Liver (tissue), 9 donors: ENCODE measurements around the gene PTPN20. TPM values are rescaled to one million over a fixed set of nuclear protein-coding genes. Genes with fewer than 3 reads are reported as not detected.

ENCODE experiments used
- DNase-seq: peaks from one replicate; pipeline ENCODE4 v3.0.0-alpha.2; 2017; ENCODE audit warnings: low spot score
- H3K27ac ChIP-seq, 2 donors: one replicate each; pipeline ENCODE4 v1.7.0; 2013; ENCODE audit warnings: inconsistent platforms in 2 of 2, low read length in 2 of 2, control low read depth in 1 of 2, low read depth in 1 of 2, mild to moderate bottlenecking in 1 of 2
- H3K27me3 ChIP-seq, 4 donors: one replicate each; pipeline versions ENCODE4 v1.6.1 to v1.7.0; 2013; ENCODE audit warnings: low read length in 3 of 4, inconsistent platforms in 1 of 4, mild to moderate bottlenecking in 1 of 4, moderate library complexity in 1 of 4; ENCODE audit not compliant: control insufficient read depth in 4 of 4, insufficient read depth in 4 of 4
- H3K36me3 ChIP-seq, 4 donors: one replicate each; pipeline versions ENCODE4 v1.6.1 to v1.7.0; 2013; ENCODE audit warnings: low read length in 3 of 4, mild to moderate bottlenecking in 3 of 4, low read depth in 1 of 4, moderate library complexity in 1 of 4; ENCODE audit not compliant: control insufficient read depth in 4 of 4, insufficient read depth in 3 of 4
- H3K4me1 ChIP-seq, 4 donors: one replicate each; pipeline versions ENCODE4 v1.6.1 to v1.7.0; 2013; ENCODE audit warnings: low read length in 3 of 4, mild to moderate bottlenecking in 3 of 4, moderate library complexity in 1 of 4; ENCODE audit not compliant: control insufficient read depth in 4 of 4, insufficient read depth in 4 of 4
- H3K4me3 ChIP-seq, 3 donors: one replicate each; pipeline versions ENCODE4 v1.6.1 to v1.7.0; 2013; ENCODE audit warnings: low read length in 3 of 3, control low read depth in 1 of 3, low read depth in 1 of 3, mild to moderate bottlenecking in 1 of 3
- H3K9ac ChIP-seq, 2 donors: one replicate each; pipeline ENCODE4 v1.7.0; 2013; ENCODE audit warnings: low read length in 2 of 2, mild to moderate bottlenecking in 2 of 2, moderate library complexity in 2 of 2, control low read depth in 1 of 2, low read depth in 1 of 2
- H3K9me3 ChIP-seq, 4 donors: one replicate each; pipeline versions ENCODE4 v1.6.1 to v1.7.0; 2013; ENCODE audit warnings: low read length in 3 of 4; ENCODE audit not compliant: control insufficient read depth in 4 of 4
- EGR1 ChIP-seq, 2 donors: IDR thresholded peaks; 2 replicates each; pipeline ENCODE4 v1.6.1; 2016 to 2018; ENCODE audit warnings: antibody characterized with exemption in 2 of 2, low read depth in 2 of 2
- FOXA1 ChIP-seq: IDR thresholded peaks from 2 replicates; pipeline ENCODE4 v1.6.1; 2016; ENCODE audit warnings: antibody characterized with exemption
- FOXA2 ChIP-seq: IDR thresholded peaks from 2 replicates; pipeline ENCODE4 v1.6.1; 2016; ENCODE audit warnings: antibody characterized with exemption
- GABPA ChIP-seq, 2 donors: IDR thresholded peaks in 1 of 2; conservative IDR thresholded peaks in 1 of 2; 2 replicates each; pipeline ENCODE4 v1.6.1; 2016; ENCODE audit warnings: antibody characterized with exemption in 2 of 2, mild to moderate bottlenecking in 1 of 2, moderate library complexity in 1 of 2
- HNF4A ChIP-seq, 2 donors: conservative IDR thresholded peaks; 2 replicates each; pipeline ENCODE4 v1.6.1; 2016; ENCODE audit warnings: antibody characterized with exemption in 2 of 2, mild to moderate bottlenecking in 2 of 2
- HNF4G ChIP-seq: IDR thresholded peaks from 2 replicates; pipeline ENCODE4 v1.6.1; 2016; ENCODE audit warnings: antibody characterized with exemption
- JUND ChIP-seq, 2 donors: IDR thresholded peaks; 2 replicates each; pipeline ENCODE4 v1.6.1; 2016; ENCODE audit warnings: antibody characterized with exemption in 2 of 2
- NR2F2 ChIP-seq: IDR thresholded peaks from 2 replicates; pipeline ENCODE4 v1.6.1; 2016; ENCODE audit warnings: antibody characterized with exemption
- RAD21 ChIP-seq, 2 donors: IDR thresholded peaks; 2 replicates each; pipeline ENCODE4 v1.6.1; 2016; ENCODE audit warnings: antibody characterized with exemption in 2 of 2, mild to moderate bottlenecking in 2 of 2
- RXRA ChIP-seq, 2 donors: IDR thresholded peaks; 2 replicates each; pipeline ENCODE4 v1.6.1; 2017 to 2018; ENCODE audit warnings: antibody characterized with exemption in 2 of 2, mild to moderate bottlenecking in 1 of 2
- SP1 ChIP-seq: IDR thresholded peaks from 2 replicates; pipeline ENCODE4 v1.6.1; 2018; ENCODE audit warnings: antibody characterized with exemption, mild to moderate bottlenecking
- TAF1 ChIP-seq: conservative IDR thresholded peaks from 2 replicates; pipeline ENCODE4 v1.6.1; 2016; ENCODE audit warnings: antibody characterized with exemption, mild to moderate bottlenecking
- YY1 ChIP-seq: IDR thresholded peaks from 2 replicates; pipeline ENCODE4 v1.6.1; 2016; ENCODE audit warnings: antibody characterized with exemption, mild to moderate bottlenecking
- WGBS: extraction: QIAGEN DNeasy Blood & Tissue Kit; methylation state at CpG from one replicate; pipeline ENCODE4 v1.1.7; 2013; 5-methylcytosine and 5-hydroxymethylcytosine counted together
- polyA plus RNA-seq, 2 donors: library from polyadenylated mRNA; stranded (reverse) in 1 of 2; unstranded in 1 of 2; fragments of 200-250 nt in 1 of 2; fragments of >200 nt in 1 of 2; fragmentation: Nextera tagmentation in 1 of 2; extraction: Ambion mirVana in 1 of 2; gene quantifications; one replicate each; pipeline versions ENCODE4 v1.2.1 to v1.2.3, GENCODE V29; 2013 to 2015
- total RNA-seq, 2 donors: library from RNA; depleted of rRNA; stranded (reverse); fragments of >200 nt; gene quantifications; one replicate each; pipeline ENCODE4 v1.2.3, GENCODE V29; 2014
- TF ChIP-seq, protein P1 (sequence below): IDR thresholded peaks from 2 replicates; pipeline ENCODE4 v1.6.1; 2016; ENCODE audit warnings: antibody characterized with exemption
- TF ChIP-seq, protein P2 (sequence below): IDR thresholded peaks from 2 replicates; pipeline ENCODE4 v1.6.1; 2016; ENCODE audit warnings: antibody characterized with exemption, mild to moderate bottlenecking
- TF ChIP-seq, protein P3 (sequence below): IDR thresholded peaks from 2 replicates; pipeline ENCODE4 v1.6.1; 2016; ENCODE audit warnings: antibody characterized with exemption
- TF ChIP-seq, protein P4 (sequence below): IDR thresholded peaks from 2 replicates; pipeline ENCODE4 v1.6.1; 2016; ENCODE audit warnings: antibody characterized with exemption
- donor health status: healthy.
- donor health status: healthy.
- donor health status: healthy.
- donor health status: healthy.
- donor health status: healthy.

PTPN20 gene
- total and polyA plus RNA-seq, 4 donors, result 0.28 to 1.4 (median 0.80) TPM

DNA sequence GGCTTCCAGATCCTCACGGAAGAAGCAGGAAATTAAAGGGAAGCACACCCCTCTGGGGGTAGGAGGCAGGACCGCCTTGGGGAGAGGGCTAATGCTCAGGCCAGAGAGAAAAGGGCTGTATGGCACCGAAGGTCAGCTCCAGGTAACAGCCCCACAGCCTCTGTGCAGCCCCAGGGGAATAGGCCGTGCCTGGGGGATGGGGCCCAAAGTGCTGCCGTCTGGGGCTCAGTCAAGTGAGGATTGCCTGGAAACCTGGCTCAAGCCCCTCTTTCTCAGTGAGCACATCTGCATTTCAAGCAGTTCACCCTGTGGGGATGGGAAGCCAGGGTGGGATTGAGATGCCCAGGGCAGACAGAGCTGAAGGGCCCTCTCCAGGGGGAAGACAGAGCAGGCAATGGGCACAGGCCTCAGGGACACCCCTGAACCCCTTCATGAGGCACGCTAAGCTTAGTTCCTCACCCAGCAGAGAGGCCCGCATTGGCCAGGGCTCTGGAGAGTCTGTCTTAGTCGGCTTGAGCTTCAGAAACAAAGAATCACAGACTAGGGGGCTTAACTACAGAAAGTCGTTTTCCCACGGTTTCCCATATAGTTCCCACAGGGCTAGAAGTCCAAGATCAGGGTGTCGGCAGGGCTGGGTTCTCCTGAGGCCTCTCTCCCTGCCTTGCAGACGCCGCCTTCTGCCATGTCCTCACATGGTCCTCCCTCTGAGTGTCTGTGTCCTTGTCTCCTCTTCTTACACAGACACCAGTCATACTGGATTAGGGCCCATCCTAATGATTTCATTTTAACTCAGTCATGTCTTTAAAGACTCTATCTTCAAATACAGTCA, 118.2 kb downstream of the PTPN20 start:
- Histone ChIP-seq H3K27ac (no peak overlapping the region), H3K36me3 (no peaks in the 10 kb centered on the region), H3K4me1 (no peaks in the 10 kb centered on the region), H3K4me3 (no peak overlapping the region), H3K9me3 (no peaks in the 10 kb centered on the region), H3K27me3 (no peaks in the 10 kb centered on the region), H3K9ac (no peak overlapping the region)
- WGBS, result 93% methylated on average over 13 of the region's 13 CpGs
- DNase-seq, result no peak
- TF ChIP-seq EGR1 (IDR thresholded peaks at IDR 0.05; ENCODE audit: low read depth in 2 of 2), result no peak
- TF ChIP-seq JUND (IDR thresholded peaks at IDR 0.05), result no peak
- TF ChIP-seq, protein P1, sequence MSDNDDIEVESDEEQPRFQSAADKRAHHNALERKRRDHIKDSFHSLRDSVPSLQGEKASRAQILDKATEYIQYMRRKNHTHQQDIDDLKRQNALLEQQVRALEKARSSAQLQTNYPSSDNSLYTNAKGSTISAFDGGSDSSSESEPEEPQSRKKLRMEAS, result no peak
- no peak for TF ChIP-seq NR2F2
- no peak for TF ChIP-seq RXRA (IDR thresholded peaks at IDR 0.05)
- TF ChIP-seq, protein P2, sequence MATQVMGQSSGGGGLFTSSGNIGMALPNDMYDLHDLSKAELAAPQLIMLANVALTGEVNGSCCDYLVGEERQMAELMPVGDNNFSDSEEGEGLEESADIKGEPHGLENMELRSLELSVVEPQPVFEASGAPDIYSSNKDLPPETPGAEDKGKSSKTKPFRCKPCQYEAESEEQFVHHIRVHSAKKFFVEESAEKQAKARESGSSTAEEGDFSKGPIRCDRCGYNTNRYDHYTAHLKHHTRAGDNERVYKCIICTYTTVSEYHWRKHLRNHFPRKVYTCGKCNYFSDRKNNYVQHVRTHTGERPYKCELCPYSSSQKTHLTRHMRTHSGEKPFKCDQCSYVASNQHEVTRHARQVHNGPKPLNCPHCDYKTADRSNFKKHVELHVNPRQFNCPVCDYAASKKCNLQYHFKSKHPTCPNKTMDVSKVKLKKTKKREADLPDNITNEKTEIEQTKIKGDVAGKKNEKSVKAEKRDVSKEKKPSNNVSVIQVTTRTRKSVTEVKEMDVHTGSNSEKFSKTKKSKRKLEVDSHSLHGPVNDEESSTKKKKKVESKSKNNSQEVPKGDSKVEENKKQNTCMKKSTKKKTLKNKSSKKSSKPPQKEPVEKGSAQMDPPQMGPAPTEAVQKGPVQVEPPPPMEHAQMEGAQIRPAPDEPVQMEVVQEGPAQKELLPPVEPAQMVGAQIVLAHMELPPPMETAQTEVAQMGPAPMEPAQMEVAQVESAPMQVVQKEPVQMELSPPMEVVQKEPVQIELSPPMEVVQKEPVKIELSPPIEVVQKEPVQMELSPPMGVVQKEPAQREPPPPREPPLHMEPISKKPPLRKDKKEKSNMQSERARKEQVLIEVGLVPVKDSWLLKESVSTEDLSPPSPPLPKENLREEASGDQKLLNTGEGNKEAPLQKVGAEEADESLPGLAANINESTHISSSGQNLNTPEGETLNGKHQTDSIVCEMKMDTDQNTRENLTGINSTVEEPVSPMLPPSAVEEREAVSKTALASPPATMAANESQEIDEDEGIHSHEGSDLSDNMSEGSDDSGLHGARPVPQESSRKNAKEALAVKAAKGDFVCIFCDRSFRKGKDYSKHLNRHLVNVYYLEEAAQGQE, result no peak
- no peak for TF ChIP-seq GABPA (IDR thresholded peaks at IDR 0.05 in 1 of 2, conservative IDR thresholded peaks at IDR 0.05 in 1 of 2)
- TF ChIP-seq, protein P3, sequence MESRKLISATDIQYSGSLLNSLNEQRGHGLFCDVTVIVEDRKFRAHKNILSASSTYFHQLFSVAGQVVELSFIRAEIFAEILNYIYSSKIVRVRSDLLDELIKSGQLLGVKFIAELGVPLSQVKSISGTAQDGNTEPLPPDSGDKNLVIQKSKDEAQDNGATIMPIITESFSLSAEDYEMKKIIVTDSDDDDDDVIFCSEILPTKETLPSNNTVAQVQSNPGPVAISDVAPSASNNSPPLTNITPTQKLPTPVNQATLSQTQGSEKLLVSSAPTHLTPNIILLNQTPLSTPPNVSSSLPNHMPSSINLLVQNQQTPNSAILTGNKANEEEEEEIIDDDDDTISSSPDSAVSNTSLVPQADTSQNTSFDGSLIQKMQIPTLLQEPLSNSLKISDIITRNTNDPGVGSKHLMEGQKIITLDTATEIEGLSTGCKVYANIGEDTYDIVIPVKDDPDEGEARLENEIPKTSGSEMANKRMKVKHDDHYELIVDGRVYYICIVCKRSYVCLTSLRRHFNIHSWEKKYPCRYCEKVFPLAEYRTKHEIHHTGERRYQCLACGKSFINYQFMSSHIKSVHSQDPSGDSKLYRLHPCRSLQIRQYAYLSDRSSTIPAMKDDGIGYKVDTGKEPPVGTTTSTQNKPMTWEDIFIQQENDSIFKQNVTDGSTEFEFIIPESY, result no peak
- TF ChIP-seq YY1, result no peak
- no peak for TF ChIP-seq SP1

DNA sequence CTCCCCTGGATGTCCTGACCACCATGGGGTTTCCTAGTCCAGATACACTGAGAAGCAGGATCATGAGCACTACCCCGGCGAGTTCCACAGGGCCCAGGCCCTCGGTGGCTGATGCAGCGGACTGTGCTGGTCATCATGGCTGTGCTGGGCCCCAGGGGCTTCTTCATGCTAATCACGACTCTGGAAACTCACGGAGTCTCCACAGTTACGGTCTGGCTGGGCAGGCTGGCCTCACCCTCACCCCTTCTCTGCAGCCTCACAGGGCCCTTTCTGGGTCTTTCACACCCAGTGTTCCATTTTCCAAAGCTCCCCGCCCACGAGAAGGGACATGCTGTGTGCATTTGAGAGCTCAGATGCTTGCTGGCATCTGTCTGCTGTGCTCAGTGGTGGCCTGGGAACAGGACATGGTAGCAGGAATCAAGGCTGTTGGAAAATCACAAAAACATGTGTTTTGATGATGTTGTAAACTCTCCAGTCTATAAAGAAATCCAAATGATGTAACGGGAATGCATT, 119.0 kb downstream of the PTPN20 start:
- no peaks in the 10 kb centered on the region for H3K9me3 ChIP-seq
- no peaks in the 10 kb centered on the region for H3K4me1 ChIP-seq
- no peak overlapping the region for H3K27ac ChIP-seq
- no peak overlapping the region for H3K9ac ChIP-seq
- no peak for DNase-seq
- H3K4me3 ChIP-seq, result no peak overlapping the region
- 93% methylated on average over 10 of the region's 10 CpGs for WGBS
- H3K36me3 ChIP-seq, result no peaks in the 10 kb centered on the region
- H3K27me3 ChIP-seq, result no peaks in the 10 kb centered on the region
- TF ChIP-seq TAF1, result no peak
- TF ChIP-seq JUND (IDR thresholded peaks at IDR 0.05), result no peak
- no peak for TF ChIP-seq HNF4G
- TF ChIP-seq, protein P4, sequence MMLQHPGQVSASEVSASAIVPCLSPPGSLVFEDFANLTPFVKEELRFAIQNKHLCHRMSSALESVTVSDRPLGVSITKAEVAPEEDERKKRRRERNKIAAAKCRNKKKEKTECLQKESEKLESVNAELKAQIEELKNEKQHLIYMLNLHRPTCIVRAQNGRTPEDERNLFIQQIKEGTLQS, result no peak
- no peak for TF ChIP-seq RXRA (IDR thresholded peaks at IDR 0.05)
- TF ChIP-seq EGR1 (IDR thresholded peaks at IDR 0.05; ENCODE audit: low read depth in 2 of 2), result no peak
- no peak for TF ChIP-seq HNF4A (conservative IDR thresholded peaks at IDR 0.05)
- no peak for TF ChIP-seq FOXA1
- no peak for TF ChIP-seq NR2F2
- TF ChIP-seq YY1, result no peak
- TF ChIP-seq FOXA2, result no peak
- TF ChIP-seq SP1, result no peak
- no peak for TF ChIP-seq RAD21 (IDR thresholded peaks at IDR 0.05)
- TF ChIP-seq, protein P2, result no peak
- TF ChIP-seq, protein P1, result no peak
- TF ChIP-seq GABPA (IDR thresholded peaks at IDR 0.05 in 1 of 2, conservative IDR thresholded peaks at IDR 0.05 in 1 of 2), result no peak
- TF ChIP-seq, protein P3, result no peak
